NAMALWA (cell line): ENCODE results near the gene PDE6B.
A peak's percentile ranks its signal among the peaks of the same experiment; 100 is the strongest.
"Not testable (repeated sequence)": the region's sequence is repeated elsewhere in the genome, so short reads cannot be mapped to it uniquely, and the experiment has no call there.

Source experiments
- DNase-seq: peaks from one replicate; pipeline ENCODE4 v3.0.0-alpha.2; 2015; ENCODE audit warnings: low spot score

Gene PDE6B

DNA sequence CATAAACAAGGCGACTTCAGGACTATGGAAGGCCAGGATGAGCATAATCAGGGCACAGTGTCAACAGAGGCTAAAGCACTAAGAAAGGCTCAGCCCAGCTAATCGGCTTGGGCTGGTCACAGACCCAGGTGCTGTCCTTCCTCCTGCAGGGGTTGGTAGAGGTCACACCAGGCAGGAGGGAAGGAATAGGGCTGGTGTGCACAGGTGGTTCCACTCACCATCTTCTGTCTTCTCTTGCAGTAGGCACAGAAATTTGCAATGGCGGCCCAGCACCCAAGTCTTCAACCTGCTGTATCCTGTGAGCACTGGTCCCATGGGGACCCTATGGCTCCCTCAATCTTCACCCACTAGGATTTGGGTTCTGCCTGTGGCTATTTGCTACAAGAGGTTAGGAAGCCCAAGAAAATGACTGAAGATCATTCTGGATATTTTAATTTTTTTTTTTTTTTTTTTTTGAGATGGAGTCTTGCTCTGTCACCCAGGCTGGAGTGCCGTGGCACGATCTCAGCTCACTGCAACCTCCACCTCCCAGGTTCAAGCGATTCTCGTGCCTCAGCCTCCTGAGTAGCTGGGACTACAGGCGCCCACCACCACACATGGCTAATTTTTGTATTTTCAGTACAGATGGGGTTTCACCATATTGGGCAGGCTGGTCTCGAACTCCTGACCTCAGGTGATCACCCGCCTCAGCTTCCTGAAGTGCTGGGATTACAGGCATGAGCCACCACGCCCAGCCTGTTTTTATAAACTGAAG, 44.6 kb downstream of the PDE6B start:
- not testable (repeated sequence) for DNase-seq

- DNase-seq, result no peak
These were observed 46.4 kb downstream of the PDE6B start for GRCh38 chr4:671769-672168.

GRCh38 chr4:673349-674091, 48.1 kb downstream of the PDE6B start:
- no peak for DNase-seq

- peak; percentile 98 for DNase-seq
These were observed 49.0 kb downstream of the PDE6B start, which contains the start of the genes ATP5ME and MYL5 for GRCh38 chr4:674172-675035. ATP5ME (minus strand) TSS chr4:674276; CDS start chr4:674247, 29 bp downstream. MYL5 (plus strand) TSS chr4:674542; CDS start chr4:678027, 3,485 bp downstream.

- peak; percentile 31 for DNase-seq
These were observed 49.9 kb downstream of the PDE6B start for GRCh38 chr4:675036-675882.

DNA sequence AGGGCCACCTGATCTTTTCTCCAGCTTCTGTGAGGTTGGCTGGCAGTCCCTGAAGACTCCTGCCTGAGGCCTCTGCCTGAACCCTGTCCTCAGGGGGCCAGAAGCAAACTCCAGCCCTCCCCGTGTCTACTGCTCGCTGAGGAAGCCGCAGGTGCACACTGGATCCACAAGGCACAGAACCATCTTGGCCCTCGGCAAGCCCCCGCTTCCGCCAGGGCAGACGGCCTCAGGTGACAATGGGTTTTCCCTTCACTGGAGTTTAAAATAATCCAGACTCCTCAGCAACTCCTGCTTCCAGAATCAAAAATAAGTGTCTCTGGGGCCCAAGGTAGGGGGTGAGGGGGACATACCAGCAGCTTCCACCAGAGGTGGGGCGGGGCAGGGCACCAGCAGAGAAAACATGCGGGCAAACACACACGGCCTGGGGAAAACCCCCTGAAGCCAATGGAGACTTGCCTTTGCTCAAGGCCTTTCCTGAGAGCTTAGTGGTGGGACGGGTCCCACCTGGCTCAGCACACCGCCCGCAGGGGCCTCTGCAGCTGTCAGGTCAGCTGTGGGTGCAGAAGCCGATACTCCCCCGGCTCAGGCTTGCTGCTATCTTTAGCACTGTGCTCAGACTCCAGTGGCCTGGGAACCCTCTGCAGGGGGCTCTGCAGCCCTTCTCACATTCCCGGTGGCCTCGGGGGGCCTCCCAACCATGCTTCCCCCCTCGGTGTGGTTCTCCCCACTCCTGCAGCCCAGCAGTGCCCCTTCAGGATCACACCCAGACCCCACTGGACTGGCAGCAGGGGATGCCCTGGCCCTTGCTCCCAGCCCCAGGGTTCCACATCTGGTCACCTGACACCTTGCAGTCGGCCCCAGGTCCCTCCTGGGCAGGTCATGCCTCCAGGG, 50.9 kb downstream of the PDE6B start:
- DNase-seq, result peak; percentile 90

DNA sequence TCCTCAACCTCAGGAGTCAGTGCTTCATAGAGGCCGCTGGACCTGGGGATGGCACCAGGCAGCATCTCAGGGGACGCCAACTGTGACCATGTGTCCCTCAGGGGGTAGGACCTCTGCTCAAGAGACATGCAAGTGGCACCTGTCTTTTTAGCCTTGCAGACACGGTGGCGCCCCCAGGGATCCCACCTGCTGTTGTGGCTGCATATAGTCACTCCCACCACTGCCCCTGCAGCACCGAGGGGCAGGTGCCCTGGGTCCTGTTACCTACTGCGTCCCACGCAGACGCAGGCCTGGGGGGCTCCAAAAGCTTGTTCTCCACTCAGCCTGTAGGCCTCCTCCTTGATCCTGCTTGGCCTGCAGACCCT, 51.5 kb downstream of the PDE6B start:
- peak; percentile 76 for DNase-seq

GRCh38 chr4:677431-678293, 52.3 kb downstream of the PDE6B start:
- DNase-seq, result no peak

GRCh38 chr4:678331-679103, 53.1 kb downstream of the PDE6B start:
- DNase-seq, result no peak

GRCh38 chr4:679104-679481, 53.7 kb downstream of the PDE6B start:
- no peak for DNase-seq

DNA sequence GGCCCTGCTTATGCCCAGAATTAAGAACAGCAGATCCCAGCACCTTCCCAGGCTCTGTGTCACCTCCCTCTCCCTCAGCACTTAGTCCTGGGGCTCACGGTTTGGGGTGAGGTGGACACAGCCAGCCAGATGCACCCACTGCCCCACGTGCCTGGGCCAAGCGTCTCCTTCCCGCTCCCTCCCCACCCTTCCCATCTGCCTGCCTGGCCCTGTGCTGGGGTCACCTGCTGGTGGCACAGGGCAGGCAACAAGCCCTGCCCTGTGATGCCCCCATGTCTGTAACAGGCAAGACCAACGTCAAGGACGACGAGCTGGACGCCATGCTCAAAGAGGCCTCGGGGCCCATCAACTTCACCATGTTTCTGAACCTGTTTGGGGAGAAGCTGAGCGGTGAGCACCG, 54.3 kb downstream of the PDE6B start:
- no peak for DNase-seq

DNA sequence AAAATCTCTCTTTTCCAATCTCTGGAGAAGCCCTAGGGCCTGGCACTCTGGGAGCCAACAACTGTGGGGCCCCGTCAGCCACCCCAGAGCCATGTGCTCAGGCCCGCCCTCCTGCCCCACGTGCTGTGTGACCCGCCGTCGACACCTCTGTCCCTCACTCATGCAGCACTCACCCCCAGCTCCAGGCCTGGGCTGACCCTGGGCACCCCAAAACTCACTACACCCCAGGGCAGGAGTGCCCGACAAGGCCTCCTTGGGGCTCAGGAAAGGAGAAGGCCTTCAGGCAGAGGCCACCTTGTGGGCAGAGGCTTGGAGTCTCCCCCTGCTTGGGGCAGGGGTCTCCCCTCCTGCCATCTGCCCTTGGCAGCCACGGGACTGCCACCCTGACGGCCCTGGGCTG, 54.7 kb downstream of the PDE6B start:
- no peak for DNase-seq

- no peak for DNase-seq
These were observed 55.2 kb downstream of the PDE6B start for GRCh38 chr4:680551-680927.

DNA sequence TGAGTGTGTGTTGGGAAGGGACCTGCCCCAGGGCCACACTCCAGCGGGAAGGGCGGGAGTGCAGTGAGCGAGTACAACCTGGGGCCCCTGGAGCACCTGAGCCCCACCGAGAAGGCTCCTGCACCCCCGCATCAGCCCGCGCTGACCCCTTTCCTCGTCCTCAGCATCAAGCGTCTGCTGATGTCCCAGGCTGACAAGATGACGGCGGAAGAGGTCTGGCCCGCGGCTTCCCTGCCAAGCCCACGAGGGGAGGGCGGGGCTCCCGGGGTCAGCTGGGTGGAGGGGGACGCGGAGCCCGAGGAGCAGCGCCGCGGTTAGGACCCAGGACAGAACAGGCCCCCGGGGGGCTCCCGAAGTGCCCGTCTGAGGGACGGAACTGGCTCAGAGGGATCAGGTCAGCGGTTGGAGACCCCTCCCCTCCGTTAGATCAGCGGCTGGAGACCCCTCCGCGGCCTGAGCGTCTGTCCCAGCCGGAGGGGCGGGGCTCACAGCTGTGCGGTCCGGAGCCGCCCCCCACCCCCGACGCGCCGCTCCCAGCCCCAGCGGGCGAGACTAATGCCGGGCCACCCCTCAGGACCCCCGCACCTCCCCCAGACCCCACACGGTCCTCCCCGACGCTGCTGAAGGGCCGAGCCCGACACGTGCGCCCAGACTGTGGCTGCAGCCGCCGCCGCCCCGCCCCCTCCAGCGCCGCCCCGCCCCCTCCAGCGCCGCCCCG, 55.7 kb downstream of the PDE6B start:
- DNase-seq, result peak; percentile 52

DNA sequence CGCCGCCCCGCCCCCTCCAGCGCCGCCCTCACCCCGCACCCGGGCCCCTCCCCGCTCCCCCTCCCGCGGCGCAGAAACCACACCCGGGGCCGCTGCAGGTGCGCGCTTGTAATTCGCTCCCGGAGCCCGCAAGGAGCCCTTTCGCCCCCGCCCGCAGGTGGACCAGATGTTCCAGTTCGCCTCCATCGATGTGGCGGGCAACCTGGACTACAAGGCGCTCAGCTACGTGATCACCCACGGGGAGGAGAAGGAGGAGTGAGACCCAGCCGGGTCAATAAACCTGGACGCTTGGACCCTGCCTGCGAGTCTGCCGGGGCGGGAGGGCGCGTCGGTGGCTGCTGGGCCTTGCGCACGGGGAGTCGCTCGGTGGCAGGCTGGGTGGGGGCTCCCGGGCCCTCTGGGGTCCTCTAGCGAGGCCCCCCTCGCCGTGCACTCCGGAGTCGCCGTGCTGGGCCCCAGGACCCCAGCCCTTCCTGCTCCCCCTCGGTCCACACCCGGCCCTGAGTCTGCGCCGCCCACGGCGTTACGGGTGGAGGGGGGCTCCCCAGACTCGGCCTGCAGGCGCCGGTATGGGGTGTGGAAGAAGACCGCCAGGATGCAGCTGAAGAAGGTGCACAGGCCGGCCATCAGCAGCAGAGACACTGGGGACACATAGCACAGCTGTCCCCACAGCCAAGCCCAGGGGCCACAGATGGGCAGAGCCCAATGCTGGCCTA, 56.5 kb downstream of the PDE6B start:
- DNase-seq, result peak; percentile 52

GRCh38 chr4:682490-683172, 57.3 kb downstream of the PDE6B start:
- no peak for DNase-seq
